Activated CD4-positive, alpha-beta T cell treated with anti-CD3 and anti-CD28 coated beads for 1 hour (primary cell): ENCODE measurements around the gene UBE2L5.
A peak's percentile ranks its signal among the peaks of the same experiment; 100 is the strongest.
"Not testable (repeated sequence)": the region's sequence is repeated elsewhere in the genome, so short reads cannot be mapped to it uniquely, and the experiment has no call there.

Experiments
- DNase-seq: peaks from one replicate; pipeline ENCODE4 v3.0.0-alpha.2; 2020

UBE2L5 gene

GRCh38 chr13:30440910-30441703 is 18.8 kb downstream of the UBE2L5 start:
- no peak for DNase-seq

- no peak for DNase-seq
These were observed 20.6 kb downstream of the UBE2L5 start for GRCh38 chr13:30442926-30443325.

GRCh38 chr13:30443491-30443890 is 21.2 kb downstream of the UBE2L5 start:
- DNase-seq = not testable (repeated sequence)

GRCh38 chr13:30443957-30444404 is 21.7 kb downstream of the UBE2L5 start:
- no peak for DNase-seq

- no peak for DNase-seq
These were observed 23.8 kb downstream of the UBE2L5 start for GRCh38 chr13:30446126-30446500.

- no peak for DNase-seq
These were observed 26.1 kb downstream of the UBE2L5 start for GRCh38 chr13:30448441-30448840.

- DNase-seq = no peak
These were observed 27.8 kb downstream of the UBE2L5 start for GRCh38 chr13:30450066-30450465.

- DNase-seq = not testable (repeated sequence)
These were observed 29.2 kb downstream of the UBE2L5 start for GRCh38 chr13:30451476-30451875.

GRCh38 chr13:30453727-30454126 is 31.4 kb downstream of the UBE2L5 start:
- no peak for DNase-seq

GRCh38 chr13:30454991-30455390 is 32.7 kb downstream of the UBE2L5 start:
- DNase-seq = no peak

GRCh38 chr13:30456290-30456689 is 34.0 kb downstream of the UBE2L5 start:
- DNase-seq = no peak

- DNase-seq = no peak
These were observed 35.1 kb downstream of the UBE2L5 start for GRCh38 chr13:30457306-30457891.

GRCh38 chr13:30461279-30462066 is 39.2 kb downstream of the UBE2L5 start:
- DNase-seq = not testable (repeated sequence)

GRCh38 chr13:30463787-30464495 is 41.6 kb downstream of the UBE2L5 start:
- DNase-seq = peak; percentile 54

GRCh38 chr13:30464496-30465342 is 42.4 kb downstream of the UBE2L5 start:
- DNase-seq = peak; percentile 69

- DNase-seq = no peak
These were observed 43.0 kb downstream of the UBE2L5 start for GRCh38 chr13:30465343-30465592.

GRCh38 chr13:30465593-30466357 is 43.5 kb downstream of the UBE2L5 start, which contains the start of gene HMGB1:
HMGB1 (minus strand) TSS chr13:30465936; CDS start chr13:30463680, 2,256 bp downstream.
- DNase-seq = peak; percentile 95

- no peak for DNase-seq
These were observed 44.0 kb downstream of the UBE2L5 start for GRCh38 chr13:30466358-30466714.

- no peak for DNase-seq
These were observed 44.6 kb downstream of the UBE2L5 start for GRCh38 chr13:30466841-30467252.

- no peak for DNase-seq
These were observed 51.4 kb downstream of the UBE2L5 start for GRCh38 chr13:30473675-30474074.
